Measurements from ENCODE around the gene SPDYE6.

The SPDYE6 gene

DNA sequence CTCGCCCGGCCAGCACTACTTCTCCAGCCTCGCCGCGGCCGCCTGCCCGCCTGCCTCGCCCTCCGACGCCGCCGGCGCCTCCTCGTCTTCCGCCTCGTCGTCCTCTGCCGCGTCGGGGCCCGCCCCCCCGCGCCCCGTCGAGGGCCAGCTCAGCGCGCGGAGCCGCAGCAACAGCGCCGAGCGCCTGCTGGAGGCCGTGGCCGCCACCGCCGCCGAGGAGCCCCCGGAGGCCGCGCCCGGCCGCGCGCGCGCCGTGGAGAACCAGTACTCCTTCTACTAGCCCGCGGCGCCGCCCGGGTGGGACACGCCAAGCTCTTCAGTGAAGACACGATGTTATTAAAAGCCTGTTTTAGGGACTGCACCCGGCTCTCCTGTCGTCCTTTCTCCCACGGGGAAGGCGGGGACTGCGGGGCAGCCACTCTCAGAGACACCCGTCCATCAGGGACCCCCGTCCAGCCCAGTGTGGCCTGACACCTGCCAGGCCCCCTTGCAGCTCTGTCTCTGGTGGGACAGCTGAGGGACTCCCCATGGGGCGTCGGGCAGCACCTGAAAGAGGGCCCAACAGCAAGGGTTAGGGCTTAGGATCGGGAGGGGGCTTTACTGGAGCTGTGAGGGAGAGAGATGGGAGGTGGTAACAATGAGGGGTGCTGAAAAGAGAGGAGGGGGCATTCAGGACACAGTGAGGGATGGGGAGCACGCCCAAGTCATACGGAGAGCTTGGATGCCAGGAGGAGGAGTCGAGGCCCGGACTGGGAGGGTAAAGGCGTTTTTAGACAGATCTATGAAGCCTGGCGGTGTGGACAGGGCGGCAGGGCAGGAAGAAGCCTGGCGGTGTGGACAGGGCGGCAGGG lies 34.7 kb downstream of the SPDYE6 start:
- no peaks in the 10 kb centered on the region for H3K79me2 ChIP-seq (ENCODE audit: low read length)
- no peak overlapping the region for H3K4me2 ChIP-seq (ENCODE audit: low read length)
- no peaks in the 10 kb centered on the region for H4K20me1 ChIP-seq (ENCODE audit: insufficient read depth, low read length)
- no peak overlapping the region for H3K4me3 ChIP-seq (ENCODE audit: low read length)
- TF ChIP-seq, protein P1, sequence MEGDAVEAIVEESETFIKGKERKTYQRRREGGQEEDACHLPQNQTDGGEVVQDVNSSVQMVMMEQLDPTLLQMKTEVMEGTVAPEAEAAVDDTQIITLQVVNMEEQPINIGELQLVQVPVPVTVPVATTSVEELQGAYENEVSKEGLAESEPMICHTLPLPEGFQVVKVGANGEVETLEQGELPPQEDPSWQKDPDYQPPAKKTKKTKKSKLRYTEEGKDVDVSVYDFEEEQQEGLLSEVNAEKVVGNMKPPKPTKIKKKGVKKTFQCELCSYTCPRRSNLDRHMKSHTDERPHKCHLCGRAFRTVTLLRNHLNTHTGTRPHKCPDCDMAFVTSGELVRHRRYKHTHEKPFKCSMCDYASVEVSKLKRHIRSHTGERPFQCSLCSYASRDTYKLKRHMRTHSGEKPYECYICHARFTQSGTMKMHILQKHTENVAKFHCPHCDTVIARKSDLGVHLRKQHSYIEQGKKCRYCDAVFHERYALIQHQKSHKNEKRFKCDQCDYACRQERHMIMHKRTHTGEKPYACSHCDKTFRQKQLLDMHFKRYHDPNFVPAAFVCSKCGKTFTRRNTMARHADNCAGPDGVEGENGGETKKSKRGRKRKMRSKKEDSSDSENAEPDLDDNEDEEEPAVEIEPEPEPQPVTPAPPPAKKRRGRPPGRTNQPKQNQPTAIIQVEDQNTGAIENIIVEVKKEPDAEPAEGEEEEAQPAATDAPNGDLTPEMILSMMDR (IDR thresholded peaks at IDR 0.05; ENCODE audit: low read depth, low read length): no peak
- no peak for TF ChIP-seq EZH2phosphoT487 (IDR thresholded peaks at IDR 0.05; ENCODE audit: low read depth)
- H3K36me3 ChIP-seq (replicated peaks; ENCODE audit: low read depth, low read length): no peaks in the 10 kb centered on the region
- H3K9me3 ChIP-seq (ENCODE audit: insufficient read depth, low read length): no peaks in the 10 kb centered on the region
- no peaks in the 10 kb centered on the region for H3K4me1 ChIP-seq (ENCODE audit: low read length)
- H3K27me3 ChIP-seq (ENCODE audit: low read depth, low read length): 0 out of 2 replicates have a peak, but pooled peaks cover under 1% of the 10 kb centered on the region
- no peak overlapping the region for H3K27ac ChIP-seq (ENCODE audit: low read length)
- H2AFZ ChIP-seq (ENCODE audit: low read depth, low read length): no peak overlapping the region
- no peak overlapping the region for H3K9ac ChIP-seq (ENCODE audit: low read length)

DNA sequence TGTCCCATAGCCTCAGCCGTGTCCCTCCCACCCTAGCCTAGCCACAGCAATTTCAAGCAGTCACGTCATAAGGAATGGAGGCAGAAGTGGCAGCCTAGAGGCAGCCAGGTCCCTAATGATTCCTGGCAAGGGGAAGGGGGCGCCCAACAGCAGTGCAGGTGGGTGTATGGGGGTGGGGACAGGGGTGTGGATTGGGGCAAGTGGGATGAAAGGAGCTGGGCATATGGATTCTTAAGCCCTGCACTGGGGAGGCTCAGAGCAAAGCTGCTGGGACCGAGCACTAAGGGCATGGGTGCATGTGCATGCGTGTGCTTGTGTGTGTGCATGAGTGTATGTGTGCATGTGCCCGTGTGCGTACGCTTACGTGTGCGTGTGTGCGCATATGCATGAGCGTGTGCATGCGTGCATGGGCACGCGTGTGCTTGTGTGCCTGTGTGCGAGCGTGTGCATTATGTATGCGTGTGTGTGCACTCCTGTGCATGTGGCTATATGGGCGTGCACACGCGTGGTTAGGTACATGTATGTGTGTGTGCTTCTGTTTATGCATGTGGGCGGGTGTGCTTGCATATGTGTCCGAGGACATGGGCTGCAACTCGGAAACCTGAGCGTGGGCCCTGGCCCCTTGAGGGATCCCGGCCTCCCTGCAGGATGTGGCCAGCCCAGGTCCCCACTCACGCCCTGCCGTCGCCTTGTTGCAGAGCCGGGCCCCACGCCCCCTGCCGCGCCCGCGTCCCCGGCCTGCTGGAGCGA lies 35.5 kb downstream of the SPDYE6 start:
- Histone ChIP-seq H4K20me1 (ENCODE audit: insufficient read depth, low read length) (no peaks in the 10 kb centered on the region), H3K36me3 (replicated peaks; ENCODE audit: low read depth, low read length) (no peaks in the 10 kb centered on the region), H3K4me1 (ENCODE audit: low read length) (no peaks in the 10 kb centered on the region), H3K9me3 (ENCODE audit: insufficient read depth, low read length) (no peaks in the 10 kb centered on the region), H3K79me2 (ENCODE audit: low read length) (no peaks in the 10 kb centered on the region), H3K4me2 (ENCODE audit: low read length) (no peak overlapping the region), H3K27ac (ENCODE audit: low read length) (no peak overlapping the region), H3K27me3 (ENCODE audit: low read depth, low read length) (no peaks in the 10 kb centered on the region), H3K9ac (ENCODE audit: low read length) (no peak overlapping the region), H2AFZ (ENCODE audit: low read depth, low read length) (no peak overlapping the region), H3K4me3 (ENCODE audit: low read length) (no peak overlapping the region)
- TF ChIP-seq, protein P1 (IDR thresholded peaks at IDR 0.05; ENCODE audit: low read depth, low read length): no peak
- TF ChIP-seq EZH2phosphoT487 (IDR thresholded peaks at IDR 0.05; ENCODE audit: low read depth): no peak

DNA sequence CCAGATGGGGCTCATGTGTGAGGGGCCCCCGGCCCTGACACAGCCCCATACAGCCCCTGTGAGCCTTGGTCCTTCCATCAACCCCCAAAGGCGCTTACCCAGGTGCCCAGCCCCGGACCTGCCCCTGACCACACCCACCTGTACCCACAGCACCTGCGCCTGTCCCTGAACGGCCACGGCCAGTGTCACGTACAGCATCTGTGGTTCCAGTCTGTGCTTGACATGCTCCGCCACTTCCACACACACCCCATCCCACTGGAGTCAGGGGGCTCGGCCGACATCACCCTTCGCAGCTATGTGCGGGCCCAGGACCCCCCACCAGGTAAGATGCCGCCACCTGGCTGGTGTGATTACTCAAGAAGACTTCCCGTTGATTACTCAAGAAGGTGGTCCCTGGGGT lies 36.1 kb downstream of the SPDYE6 start:
- Histone ChIP-seq H3K27me3 (ENCODE audit: low read depth, low read length) (no peaks in the 10 kb centered on the region), H3K36me3 (replicated peaks; ENCODE audit: low read depth, low read length) (no peaks in the 10 kb centered on the region), H3K9ac (ENCODE audit: low read length) (no peak overlapping the region), H3K27ac (ENCODE audit: low read length) (no peak overlapping the region), H3K4me1 (ENCODE audit: low read length) (no peaks in the 10 kb centered on the region), H4K20me1 (ENCODE audit: insufficient read depth, low read length) (no peaks in the 10 kb centered on the region), H3K4me3 (ENCODE audit: low read length) (no peak overlapping the region), H3K4me2 (ENCODE audit: low read length) (no peak overlapping the region), H2AFZ (ENCODE audit: low read depth, low read length) (no peak overlapping the region), H3K9me3 (ENCODE audit: insufficient read depth, low read length) (no peaks in the 10 kb centered on the region), H3K79me2 (ENCODE audit: low read length) (no peaks in the 10 kb centered on the region)
- TF ChIP-seq EZH2phosphoT487 (IDR thresholded peaks at IDR 0.05; ENCODE audit: low read depth): no peak
- TF ChIP-seq, protein P1 (IDR thresholded peaks at IDR 0.05; ENCODE audit: low read depth, low read length): no peak

DNA sequence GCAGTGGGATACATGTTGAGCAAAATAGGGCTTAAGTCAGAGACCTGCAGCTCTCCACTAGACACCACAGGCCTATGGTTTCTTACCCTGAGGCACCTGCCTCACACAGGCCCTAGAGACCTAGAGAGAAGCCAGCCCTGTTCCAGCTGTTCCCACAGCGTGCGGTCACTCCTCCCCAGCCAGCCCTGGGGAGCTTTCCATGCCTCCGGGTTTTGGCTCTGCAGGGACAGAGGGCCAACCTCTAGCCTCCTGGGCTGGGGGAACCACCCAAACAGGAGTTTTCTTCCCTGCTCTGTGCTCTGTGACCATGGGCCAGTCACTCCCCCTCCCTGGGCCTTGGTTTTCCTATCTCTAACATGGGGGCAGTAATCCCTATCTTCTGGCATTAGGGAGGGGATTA lies 36.6 kb downstream of the SPDYE6 start:
- Histone ChIP-seq H3K9me3 (ENCODE audit: insufficient read depth, low read length) (no peaks in the 10 kb centered on the region), H3K4me2 (ENCODE audit: low read length) (no peak overlapping the region), H3K4me1 (ENCODE audit: low read length) (no peaks in the 10 kb centered on the region), H3K9ac (ENCODE audit: low read length) (no peak overlapping the region), H3K27ac (ENCODE audit: low read length) (no peak overlapping the region), H2AFZ (ENCODE audit: low read depth, low read length) (no peak overlapping the region), H3K27me3 (ENCODE audit: low read depth, low read length) (no peaks in the 10 kb centered on the region), H3K79me2 (ENCODE audit: low read length) (no peaks in the 10 kb centered on the region), H4K20me1 (ENCODE audit: insufficient read depth, low read length) (no peaks in the 10 kb centered on the region), H3K4me3 (ENCODE audit: low read length) (no peak overlapping the region), H3K36me3 (replicated peaks; ENCODE audit: low read depth, low read length) (no peaks in the 10 kb centered on the region)
- no peak for TF ChIP-seq EZH2phosphoT487 (IDR thresholded peaks at IDR 0.05; ENCODE audit: low read depth)
- TF ChIP-seq, protein P1 (IDR thresholded peaks at IDR 0.05; ENCODE audit: low read depth, low read length): no peak

Data from OCI-LY3 (cell line).